Suprapubic skin (tissue), 3 donors: Measurements from ENCODE around the gene SAMD13.

Experiments used
- CTCF ChIP-seq, 2 donors: fragments of 200-600 bp in 1 of 2; fragments of 450-650 bp in 1 of 2; sonication (generic) in 1 of 2; IDR thresholded peaks; one replicate each; pipeline ENCODE4 v1.5.1; 2016 to 2019; ENCODE audit warnings: antibody characterized with exemption in 2 of 2, mild to moderate bottlenecking in 1 of 2, moderate library complexity in 1 of 2
- POLR2A ChIP-seq, 2 donors: fragments of 450-650 bp; IDR thresholded peaks; one replicate each; pipeline ENCODE4 v1.6.1; 2017; ENCODE audit warnings: antibody characterized with exemption in 2 of 2, mild to moderate bottlenecking in 2 of 2, moderate library complexity in 2 of 2

GRCh38 chr1:84366786-84367185 lies 65.3 kb downstream of the SAMD13 start:
- TF ChIP-seq CTCF (IDR thresholded peaks at IDR 0.05) (no peak), POLR2A (IDR thresholded peaks at IDR 0.05) (no peak)
